Stimulated activated CD8-positive, alpha-beta memory T cell treated with anti-CD3 and anti-CD28 coated beads, Interleukin-15, amount 100 ng/mL, for 24 hours (primary cell): ENCODE results near the gene RAP1A.
"Not testable (repeated sequence)": the region's sequence is repeated elsewhere in the genome, so short reads cannot be mapped to it uniquely, and the experiment has no call there.

ENCODE experiments used
- DNase-seq: peaks from one replicate; pipeline ENCODE4 v3.0.0-alpha.2; 2020; ENCODE audit warnings: low read depth

RAP1A gene

DNA sequence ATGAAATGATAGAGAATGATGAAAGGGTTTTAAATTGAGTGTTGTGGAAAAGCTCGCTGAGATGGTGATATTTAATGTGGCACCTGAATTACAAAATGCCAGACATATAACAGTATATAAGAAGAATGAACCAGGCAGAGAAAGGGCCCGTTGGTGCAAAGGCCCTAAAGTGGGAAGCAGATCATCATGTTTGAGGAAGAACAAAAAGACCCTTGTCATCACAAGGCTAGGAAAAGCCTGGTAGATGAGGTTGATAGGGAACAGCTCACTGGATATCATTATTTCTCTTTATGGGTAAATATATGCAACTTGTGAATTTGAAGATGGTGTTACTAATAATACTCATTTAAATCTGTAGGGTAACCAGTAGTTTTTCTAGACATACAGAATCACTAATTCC lies 11.0 kb downstream of the RAP1A start:
- no peak for DNase-seq

DNA sequence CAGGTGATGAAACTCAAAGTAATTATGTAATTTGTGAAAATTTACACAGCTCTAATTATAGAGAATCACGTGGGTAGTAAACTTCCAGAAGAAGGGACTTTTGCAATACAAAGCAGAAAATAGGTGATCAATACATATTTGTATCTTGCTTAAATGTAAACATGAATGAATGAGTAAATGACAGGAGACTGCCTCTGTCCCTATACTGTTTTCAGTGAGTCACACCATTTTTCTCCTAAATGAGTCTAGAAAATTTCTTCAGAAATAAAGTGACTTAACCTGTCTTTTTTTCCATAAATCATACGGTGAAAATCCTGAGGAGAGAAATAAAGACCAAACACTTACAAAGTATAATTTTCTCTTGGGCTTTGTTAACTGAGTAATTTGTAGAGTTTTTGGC lies 11.9 kb downstream of the RAP1A start:
- DNase-seq: no peak

DNA sequence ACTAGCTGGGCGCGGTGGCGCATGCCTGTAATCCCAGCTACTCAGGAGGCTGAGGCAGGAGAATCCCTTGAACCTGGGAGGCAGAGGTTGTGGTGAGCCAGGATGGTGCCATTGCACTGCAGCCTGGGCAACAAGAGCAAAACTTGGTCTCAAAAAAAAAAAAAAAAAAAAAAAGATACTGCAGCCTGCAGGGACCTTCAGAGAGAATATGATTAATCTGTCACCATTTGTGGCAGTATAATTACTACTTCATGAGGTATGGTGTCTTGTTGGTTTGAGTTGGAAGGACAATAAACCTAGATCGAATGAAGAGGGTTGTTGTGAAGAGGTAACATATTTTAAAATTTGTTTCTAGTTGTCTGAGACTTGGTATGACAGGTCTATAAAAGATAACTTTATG lies 13.2 kb downstream of the RAP1A start:
- DNase-seq: not testable (repeated sequence)

DNA sequence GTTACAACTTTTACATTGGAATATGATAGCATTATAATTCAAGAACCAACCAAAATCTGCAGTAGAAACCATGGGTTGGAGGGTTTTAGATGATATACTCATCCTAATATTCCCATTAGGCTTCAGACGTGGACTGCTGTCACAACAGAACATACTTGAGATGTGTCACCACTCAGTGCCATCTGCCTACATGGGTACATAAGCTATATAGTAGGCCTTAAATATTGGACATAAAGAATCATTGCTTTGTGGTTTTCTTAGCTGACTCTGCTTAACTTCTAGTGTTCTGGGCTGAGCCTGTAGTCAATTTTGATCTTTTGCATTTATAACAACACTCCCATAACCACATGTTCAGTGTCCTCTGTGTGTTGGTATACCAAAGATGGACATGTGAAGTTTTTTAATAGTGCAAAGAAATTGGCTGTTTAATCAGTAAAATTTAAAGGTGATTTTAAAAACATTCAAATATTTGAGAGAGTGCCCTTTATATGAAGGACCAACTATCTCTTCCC lies 14.2 kb downstream of the RAP1A start:
- no peak for DNase-seq

DNA sequence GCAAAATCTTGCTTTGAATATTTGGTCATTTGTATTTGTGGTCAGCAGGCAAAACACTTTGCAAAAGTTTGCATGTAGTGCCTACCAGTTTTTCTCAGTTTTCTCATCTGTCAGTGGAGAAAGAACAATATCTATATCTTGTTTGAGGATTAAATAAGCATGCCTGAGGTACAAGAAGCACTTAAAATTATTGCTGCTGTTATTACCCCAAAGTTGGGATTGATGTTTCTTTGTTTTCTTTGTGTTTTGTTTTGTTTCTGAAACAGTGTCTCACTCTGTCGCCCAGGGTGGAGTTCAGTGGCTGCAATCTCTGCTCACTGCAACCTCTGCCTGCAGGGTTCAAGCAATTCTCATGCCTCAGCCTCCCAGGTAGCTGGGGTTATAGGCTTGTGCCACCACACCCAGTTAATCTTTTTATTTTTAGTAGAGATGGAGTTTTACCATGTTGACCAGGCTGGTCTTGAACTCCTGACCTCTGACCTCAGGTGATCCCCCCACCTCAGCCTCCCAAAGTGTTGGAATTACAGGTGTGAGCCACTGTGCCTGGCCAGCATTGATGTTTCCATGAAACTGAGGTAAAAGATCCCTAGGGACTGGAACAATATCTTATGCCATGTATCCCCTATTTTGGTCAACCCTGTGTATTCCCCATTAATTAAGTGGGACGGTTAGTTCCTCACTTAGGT lies 15.9 kb downstream of the RAP1A start:
- no peak for DNase-seq

- no peak for DNase-seq
Measured at GRCh38 chr1:111638320-111638719, 18.7 kb downstream of the RAP1A start.

- DNase-seq: no peak
Measured at GRCh38 chr1:111639602-111640198, 20.1 kb downstream of the RAP1A start.

GRCh38 chr1:111643097-111643496 lies 23.5 kb downstream of the RAP1A start:
- DNase-seq: no peak

DNA sequence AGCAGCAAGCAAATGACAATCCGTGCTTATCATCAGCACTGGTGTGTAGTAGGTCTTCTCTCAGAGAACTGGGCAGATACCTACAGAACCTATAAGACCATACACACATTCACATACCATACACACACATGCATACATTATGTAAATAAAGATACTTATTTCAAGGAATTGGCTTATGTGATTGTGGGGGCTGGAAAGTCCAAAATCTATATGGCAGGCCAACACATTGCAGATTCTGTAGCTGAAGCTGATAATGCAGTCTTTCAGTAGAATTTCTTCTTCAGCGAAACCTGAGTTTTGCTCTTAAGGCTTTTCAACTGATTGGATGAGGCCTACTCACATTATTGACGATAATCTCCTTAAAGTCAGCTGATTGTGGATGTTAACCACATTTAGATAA lies 24.1 kb downstream of the RAP1A start:
- DNase-seq: no peak

- DNase-seq: no peak
Measured at GRCh38 chr1:111644506-111644905, 24.9 kb downstream of the RAP1A start.

DNA sequence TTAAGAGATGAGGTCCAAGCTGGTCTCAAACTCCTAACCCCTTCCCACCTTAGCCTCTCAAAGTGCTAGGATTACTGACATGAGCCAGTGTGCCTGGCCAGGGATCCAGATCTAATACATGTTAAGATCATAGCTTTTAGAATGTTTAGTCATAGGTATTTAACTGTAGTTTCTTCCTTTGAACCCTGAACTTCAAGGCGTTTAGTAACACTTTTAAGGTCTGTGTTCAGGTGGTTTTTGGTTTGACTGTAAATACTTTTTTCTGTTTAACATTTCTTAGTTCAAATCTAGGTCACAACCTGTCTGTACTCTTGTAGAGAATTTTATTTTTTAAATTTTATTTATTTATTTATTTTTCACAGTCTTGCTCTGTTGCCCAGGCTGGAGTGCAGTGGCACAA lies 28.1 kb downstream of the RAP1A start:
- no peak for DNase-seq

DNA sequence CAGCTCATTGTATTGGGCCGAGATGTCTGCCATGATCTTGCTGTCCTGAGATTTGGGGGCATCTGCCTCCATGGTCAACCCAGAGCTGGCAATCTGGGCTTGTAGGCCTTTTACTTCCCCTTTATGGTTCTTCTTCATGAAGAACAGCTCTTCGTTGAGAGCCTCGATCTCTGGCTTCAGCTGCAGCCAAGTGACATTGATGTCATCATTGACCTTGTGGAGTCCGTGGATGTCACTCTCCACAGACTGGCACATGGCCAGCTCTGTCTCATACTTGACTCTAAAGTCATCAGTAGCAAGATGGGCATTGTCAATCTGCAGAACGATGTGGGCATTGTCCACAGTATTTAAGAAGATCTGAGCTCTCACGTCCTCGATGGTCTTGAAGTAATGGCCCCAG lies 29.2 kb downstream of the RAP1A start:
- no peak for DNase-seq

DNA sequence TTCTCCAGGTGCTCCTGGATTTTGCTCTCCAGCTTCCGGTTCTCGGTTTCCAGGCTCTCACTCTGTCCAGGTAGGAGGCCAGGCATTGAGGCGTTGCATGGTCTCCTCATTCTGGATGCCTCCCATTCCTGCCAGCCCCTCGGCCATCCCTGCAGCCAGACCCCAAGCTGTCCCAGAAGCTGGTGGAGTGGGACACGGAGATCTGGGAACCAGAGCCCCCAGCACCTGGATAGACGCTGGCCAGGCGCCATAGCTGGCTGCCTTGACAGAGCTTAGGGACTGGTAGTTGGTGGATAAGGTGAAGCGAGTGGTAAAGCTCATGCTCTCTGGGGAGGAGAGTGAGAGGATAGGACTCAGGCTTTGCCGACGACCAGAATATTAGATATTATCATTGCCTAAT lies 29.6 kb downstream of the RAP1A start:
- DNase-seq: no peak

DNA sequence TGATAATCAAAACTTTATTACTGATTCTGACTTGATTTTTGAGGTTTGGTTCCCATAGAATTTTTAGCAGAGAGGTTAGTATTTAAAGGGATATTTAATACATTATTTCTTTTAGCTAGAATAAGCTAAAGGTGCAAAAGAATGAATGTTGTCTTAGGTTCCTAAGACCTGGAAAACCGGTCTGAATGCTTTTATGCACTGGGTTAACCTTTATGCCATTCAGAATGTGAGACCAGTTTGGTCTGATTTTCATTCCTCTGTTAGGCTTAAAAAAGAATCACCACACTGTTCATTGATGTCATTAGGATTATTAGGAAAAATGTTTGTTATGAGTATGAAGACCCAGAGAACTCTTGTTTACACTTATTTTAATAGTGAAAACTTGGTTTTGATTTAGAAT lies 30.1 kb downstream of the RAP1A start:
- no peak for DNase-seq

DNA sequence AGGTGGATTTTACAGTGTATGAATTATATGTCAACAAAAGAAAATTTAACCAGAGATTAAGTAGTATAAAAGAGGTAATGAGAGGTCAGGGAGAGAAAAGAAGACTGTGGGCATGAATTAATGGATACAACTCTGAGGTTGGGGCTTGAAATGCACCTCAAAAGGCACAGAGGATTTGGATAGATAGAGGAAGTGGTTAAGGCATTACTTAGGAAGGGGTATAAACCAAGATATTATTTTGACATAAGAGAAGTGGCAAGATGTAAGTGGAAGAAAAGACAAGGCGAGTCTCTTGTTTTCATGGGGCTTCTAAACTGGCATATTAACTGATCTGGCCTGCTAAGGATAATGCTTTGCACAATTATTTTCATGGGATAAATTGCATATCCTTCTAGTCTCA lies 34.1 kb downstream of the RAP1A start:
- DNase-seq: no peak

- no peak for DNase-seq
Measured at GRCh38 chr1:111654839-111655238, 35.2 kb downstream of the RAP1A start.

DNA sequence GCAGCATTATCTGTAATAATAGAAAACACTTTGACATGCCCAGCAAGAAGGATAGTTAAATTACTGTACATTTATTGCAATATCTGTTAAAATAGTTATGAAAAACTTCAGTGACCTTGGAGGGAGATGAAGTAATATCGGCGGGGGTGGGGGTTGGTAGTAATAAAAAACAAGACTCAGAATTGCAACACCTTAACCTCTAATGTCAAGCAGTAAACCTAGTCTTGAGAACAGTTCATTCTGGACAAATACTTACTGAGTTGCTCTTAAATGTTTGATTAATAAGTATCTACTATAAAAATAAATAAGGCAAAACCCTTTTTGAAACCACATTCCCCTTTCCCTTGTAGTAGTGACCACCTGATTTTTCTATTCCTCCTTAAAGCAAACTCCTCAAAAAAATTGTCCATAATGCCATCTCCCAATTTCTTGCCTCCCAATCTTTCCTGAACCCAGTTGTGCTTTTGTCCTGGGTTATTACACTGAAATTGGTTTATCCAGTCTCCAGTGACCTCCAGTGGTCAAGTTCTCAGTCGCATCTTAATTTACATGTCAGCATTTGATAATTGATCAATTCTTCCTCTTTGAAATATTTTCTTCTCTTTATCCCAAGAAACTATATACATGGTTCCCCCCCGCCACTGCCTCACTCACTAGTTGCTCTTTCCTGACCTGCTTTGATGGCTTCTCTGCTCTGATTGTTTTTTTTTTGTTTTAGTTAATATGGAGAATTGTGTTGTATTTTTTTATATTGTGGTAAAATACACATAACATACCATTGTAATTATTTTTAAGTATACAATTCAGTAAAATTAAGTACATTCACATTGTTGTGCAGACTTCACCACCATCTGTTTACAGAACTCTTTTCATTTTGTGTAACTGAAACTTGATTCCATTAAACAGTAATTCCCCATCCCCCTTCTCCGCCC lies 36.8 kb downstream of the RAP1A start:
- DNase-seq: no peak

DNA sequence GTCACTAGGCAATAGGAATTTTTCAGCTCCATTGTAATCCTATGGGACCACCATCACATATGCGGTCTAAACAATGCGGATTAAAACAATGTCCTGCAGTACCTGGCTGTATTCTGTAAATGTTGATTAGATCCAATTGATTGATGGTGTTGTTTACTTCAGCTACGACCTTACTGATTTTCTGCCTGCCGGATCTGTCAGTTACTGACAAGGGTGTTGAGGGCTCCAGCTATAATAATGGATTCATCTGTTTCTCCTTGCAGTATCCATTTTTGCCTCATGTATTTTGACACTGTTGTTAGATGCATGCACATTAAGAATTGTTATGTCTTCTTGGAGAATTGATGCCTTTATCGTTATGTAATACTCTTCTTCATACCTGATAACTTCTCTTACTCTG lies 39.0 kb downstream of the RAP1A start:
- no peak for DNase-seq

DNA sequence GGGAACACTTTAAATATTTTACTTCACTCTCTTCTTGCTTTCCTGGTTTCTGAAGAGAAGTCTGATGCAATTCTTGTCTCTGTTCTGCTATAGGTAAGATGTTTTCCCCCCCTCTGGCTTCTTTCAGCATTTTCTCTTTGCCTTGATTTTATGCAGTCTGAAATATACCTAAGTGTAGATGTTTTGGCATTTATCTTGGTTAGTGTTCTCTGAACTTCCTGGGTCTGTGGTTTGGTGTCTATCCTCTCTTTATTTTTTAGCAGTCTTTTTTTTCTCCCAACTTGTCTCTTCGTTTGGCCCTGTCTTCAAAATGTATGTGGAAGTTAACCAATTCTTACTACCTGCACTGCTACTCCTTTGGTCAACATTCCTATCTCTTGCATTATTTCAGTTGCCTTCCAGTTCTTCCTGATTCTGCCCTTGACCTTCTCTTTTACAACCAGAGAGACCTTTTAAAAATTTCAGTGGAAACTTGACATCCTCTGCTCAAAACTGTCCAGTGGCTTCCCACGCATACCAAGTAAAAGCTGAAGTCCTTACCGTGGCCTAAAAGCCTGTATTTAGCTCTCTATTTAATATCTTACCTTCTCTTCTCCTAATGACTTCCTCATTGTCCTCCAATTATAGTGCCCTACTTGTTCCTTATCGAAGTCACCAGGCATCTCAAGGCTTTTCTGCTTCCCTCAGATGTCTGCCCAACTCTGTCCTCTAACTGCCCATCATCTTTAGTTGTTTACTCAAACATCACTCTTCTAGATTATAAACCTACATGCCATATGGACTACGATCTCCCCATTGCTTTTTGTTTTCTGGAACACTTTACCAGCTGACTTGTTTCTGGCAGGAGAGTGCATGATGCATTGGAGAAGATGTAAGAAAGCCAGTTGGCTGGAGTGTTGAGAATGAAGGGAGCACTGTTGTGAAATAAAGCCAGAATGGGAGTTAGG lies 40.9 kb downstream of the RAP1A start:
- no peak for DNase-seq

DNA sequence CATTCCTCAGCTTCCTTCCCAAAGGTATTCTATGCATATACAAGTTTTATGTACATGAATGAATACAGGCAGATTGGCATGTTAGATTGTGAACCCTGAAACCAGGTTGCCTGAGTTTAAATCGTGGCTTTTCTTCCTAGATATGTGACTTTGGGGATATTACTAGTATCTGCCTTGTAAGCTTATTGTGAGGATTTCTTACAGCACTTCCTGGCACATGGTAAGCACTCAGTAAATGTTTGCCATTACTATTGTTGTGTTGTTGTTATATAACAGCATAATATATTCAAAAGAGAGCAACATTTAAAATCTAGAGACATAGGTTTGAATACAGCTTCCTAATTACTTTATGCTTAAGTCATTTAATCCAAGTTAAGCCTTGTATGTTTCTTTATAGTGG lies 45.1 kb downstream of the RAP1A start:
- no peak for DNase-seq

- no peak for DNase-seq
Measured at GRCh38 chr1:111665497-111665896, 45.9 kb downstream of the RAP1A start.

GRCh38 chr1:111666828-111667227 lies 47.2 kb downstream of the RAP1A start:
- no peak for DNase-seq
